GM18868 (cell line): Measurements from ENCODE around the gene ZNF207.
"Not testable (repeated sequence)": the region's sequence is repeated elsewhere in the genome, so short reads cannot be mapped to it uniquely, and the experiment has no call there.

Source experiments
- ATAC-seq: cut with Tn5 transposase; IDR thresholded peaks from one replicate; pipeline ENCODE4 v1.9.1; 2021; ENCODE audit warnings: mild to moderate bottlenecking, moderate library complexity; ENCODE audit not compliant: unreplicated experiment

ZNF207 gene

GRCh38 chr17:32385121-32385520 is 35.2 kb downstream of the ZNF207 start:
- no peak for ATAC-seq

GRCh38 chr17:32385971-32386370 is 36.0 kb downstream of the ZNF207 start:
- no peak for ATAC-seq

- no peak for ATAC-seq
Observed at GRCh38 chr17:32386844-32387243, 36.9 kb downstream of the ZNF207 start.

DNA sequence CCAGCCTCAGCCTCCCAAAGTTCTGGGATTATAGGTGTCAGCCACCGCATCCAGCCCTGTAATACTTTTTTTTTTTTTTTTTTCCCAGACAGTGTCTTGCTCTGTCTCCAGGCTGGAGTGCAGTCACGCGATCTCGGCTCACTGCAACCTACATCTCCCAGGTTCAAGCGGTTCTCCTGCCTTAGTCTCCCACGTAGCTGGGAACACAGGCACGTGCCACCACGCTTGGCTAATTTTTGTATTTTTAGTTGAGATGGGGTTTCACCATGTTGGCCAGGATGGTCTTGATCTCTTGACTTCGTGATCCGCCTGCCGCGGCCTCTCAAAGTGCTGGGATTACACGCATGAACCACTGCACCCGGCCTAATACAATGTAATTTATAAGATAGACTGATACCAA is 38.2 kb downstream of the ZNF207 start:
- not testable (repeated sequence) for ATAC-seq

GRCh38 chr17:32388613-32389459 is 38.9 kb downstream of the ZNF207 start:
- no peak for ATAC-seq

- ATAC-seq = no peak
Observed at GRCh38 chr17:32393904-32394303, 43.9 kb downstream of the ZNF207 start.

GRCh38 chr17:32396343-32396742 is 46.4 kb downstream of the ZNF207 start:
- ATAC-seq = no peak

- ATAC-seq = no peak
Observed at GRCh38 chr17:32398946-32399345, 49.0 kb downstream of the ZNF207 start.

GRCh38 chr17:32410085-32410484 is 60.1 kb downstream of the ZNF207 start:
- not testable (repeated sequence) for ATAC-seq

- no peak for ATAC-seq
Observed at GRCh38 chr17:32426894-32427293, 76.9 kb downstream of the ZNF207 start.

GRCh38 chr17:32429598-32429997 is 79.6 kb downstream of the ZNF207 start:
- no peak for ATAC-seq
